Pancreas (tissue), 10 donors: ENCODE results near the gene NYAP1. TPM values are rescaled to one million over a fixed set of nuclear protein-coding genes. Genes with fewer than 3 reads are reported as not detected.
"Not testable (repeated sequence)": the region's sequence is repeated elsewhere in the genome, so short reads cannot be mapped to it uniquely, and the experiment has no call there.

ENCODE experiments used
- ATAC-seq, 4 donors: fragments of 200-7000 bp; cut with Tn5 transposase; one replicate each; pipeline versions ENCODE4 v1.8.0 to v1.9.1; 2020; ENCODE audit warnings: mild to moderate bottlenecking in 4 of 4, moderate library complexity in 4 of 4
- DNase-seq, 6 donors: peaks; one replicate each; pipeline ENCODE4 v3.0.0-alpha.2; 2020
- FAIRE-seq: peaks from 2 replicates; lab custom pipeline; 2012; peaks lifted over from hg19 to GRCh38; lab: Jason Lieb, UNC
- H3K27ac ChIP-seq, 4 donors: fragments of 200-600 bp; sonication (generic); 1 replicate in 3 of 4; 2 replicates in 1 of 4; pipeline versions ENCODE4 v1.5.0 to v1.8.0; 2020
- H3K27me3 ChIP-seq, 4 donors: fragments of 200-600 bp; one replicate each; pipeline ENCODE4 v1.8.0; 2021
- H3K36me3 ChIP-seq, 3 donors: fragments of 200-600 bp; sonication (generic) in 1 of 3; one replicate each; pipeline versions ENCODE4 v1.5.0 to v1.8.0; 2020 to 2021
- H3K4me1 ChIP-seq, 3 donors: fragments of 200-600 bp; one replicate each; pipeline ENCODE4 v1.8.0; 2021
- H3K4me3 ChIP-seq, 4 donors: fragments of 200-600 bp; sonication (generic) in 2 of 4; one replicate each; pipeline versions ENCODE4 v1.5.0 to v1.8.0; 2020 to 2021
- H3K9me3 ChIP-seq, 4 donors: fragments of 200-600 bp; one replicate each; pipeline ENCODE4 v1.8.0; 2021
- WGBS, 2 donors: extraction: QIAGEN DNeasy Blood & Tissue Kit; methylation state at CpG; one replicate each; pipeline ENCODE4 v1.1.7; 2013; 5-methylcytosine and 5-hydroxymethylcytosine counted together
- intact Hi-C, 3 donors: fragments of 100-400 bp; cut with DNase I; formaldehyde crosslinking; loops; one replicate each; pipeline versions ENCODE4 v1.11.1 to v1.14.2; 2022
- polyA plus RNA-seq, 2 donors: library from polyadenylated mRNA; stranded (reverse); fragments of 200-250 nt; gene quantifications; one replicate each; pipeline ENCODE4 v1.2.3, GENCODE V29; 2013
- total RNA-seq, 6 donors: library from RNA; stranded (reverse); fragmentation: NEBNext Ultra II Directional in 4 of 6; extraction: Animal tissue kit (Norgen Biotek cat#: 25700) in 4 of 6; gene quantifications; one replicate each; pipeline versions ENCODE4 v1.2.1 to v1.2.4, GENCODE V29; 2021 to 2023
- TF ChIP-seq, protein P1 (sequence below), 4 donors: fragments of 200-600 bp; sonication (generic) in 3 of 4; IDR thresholded peaks; one replicate each; pipeline versions ENCODE4 v1.5.0 to v1.8.0; 2021; ENCODE audit warnings: antibody characterized with exemption in 4 of 4
- donor health status: healthy with polysubstance abuse.
- donor health status: DM: no; HTN: no; CAD: no; lungs with moderate emphysema.
- donor health status: DM: no; HTN: no; CAD: no.
- donor health status: control.
- donor health status: control.
- donor health status: Bipolar disorder and iron deficiency.
- donor health status: DM: yes; HTN: yes; CAD: no.
- donor health status: DM: no; HTN: no; CAD: no.
- donor health status: DM: no; HTN: no; CAD: no.
- donor health status: DM: yes; HTN: yes; CAD: no.

Gene NYAP1
- total and polyA plus RNA-seq, 8 donors = 0.25 to 4.8 (median 0.96) TPM

- Histone ChIP-seq H3K4me1 (no peaks in the 10 kb centered on the region), H3K36me3 (no peaks in the 10 kb centered on the region), H3K27me3 (no peaks in the 10 kb centered on the region), H3K4me3 (no peak overlapping the region), H3K27ac (no peak overlapping the region), H3K9me3 (no peaks in the 10 kb centered on the region)
- intact Hi-C loops = no loop called here
- 91 to 92% methylated on average over 3 of the region's 3 CpGs for WGBS, 2 donors
- ATAC-seq (no peak), FAIRE-seq (no peak), DNase-seq (no peak)
- TF ChIP-seq, protein P1, sequence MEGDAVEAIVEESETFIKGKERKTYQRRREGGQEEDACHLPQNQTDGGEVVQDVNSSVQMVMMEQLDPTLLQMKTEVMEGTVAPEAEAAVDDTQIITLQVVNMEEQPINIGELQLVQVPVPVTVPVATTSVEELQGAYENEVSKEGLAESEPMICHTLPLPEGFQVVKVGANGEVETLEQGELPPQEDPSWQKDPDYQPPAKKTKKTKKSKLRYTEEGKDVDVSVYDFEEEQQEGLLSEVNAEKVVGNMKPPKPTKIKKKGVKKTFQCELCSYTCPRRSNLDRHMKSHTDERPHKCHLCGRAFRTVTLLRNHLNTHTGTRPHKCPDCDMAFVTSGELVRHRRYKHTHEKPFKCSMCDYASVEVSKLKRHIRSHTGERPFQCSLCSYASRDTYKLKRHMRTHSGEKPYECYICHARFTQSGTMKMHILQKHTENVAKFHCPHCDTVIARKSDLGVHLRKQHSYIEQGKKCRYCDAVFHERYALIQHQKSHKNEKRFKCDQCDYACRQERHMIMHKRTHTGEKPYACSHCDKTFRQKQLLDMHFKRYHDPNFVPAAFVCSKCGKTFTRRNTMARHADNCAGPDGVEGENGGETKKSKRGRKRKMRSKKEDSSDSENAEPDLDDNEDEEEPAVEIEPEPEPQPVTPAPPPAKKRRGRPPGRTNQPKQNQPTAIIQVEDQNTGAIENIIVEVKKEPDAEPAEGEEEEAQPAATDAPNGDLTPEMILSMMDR (IDR thresholded peaks at IDR 0.05) = no peak
Observed at GRCh38 chr7:100452513-100452912, 31.2 kb upstream of the NYAP1 start.

- DNase-seq, H3K36me3 ChIP-seq, H3K9me3 ChIP-seq, intact Hi-C loops, H3K27me3 ChIP-seq, FAIRE-seq, H3K27ac ChIP-seq, H3K4me3 ChIP-seq, H3K4me1 ChIP-seq, ATAC-seq: not testable (repeated sequence)
- WGBS, 2 donors = 87 to 92% methylated on average over 8 of the region's 8 CpGs
Observed at GRCh38 chr7:100453854-100454253, 29.9 kb upstream of the NYAP1 start.

DNA sequence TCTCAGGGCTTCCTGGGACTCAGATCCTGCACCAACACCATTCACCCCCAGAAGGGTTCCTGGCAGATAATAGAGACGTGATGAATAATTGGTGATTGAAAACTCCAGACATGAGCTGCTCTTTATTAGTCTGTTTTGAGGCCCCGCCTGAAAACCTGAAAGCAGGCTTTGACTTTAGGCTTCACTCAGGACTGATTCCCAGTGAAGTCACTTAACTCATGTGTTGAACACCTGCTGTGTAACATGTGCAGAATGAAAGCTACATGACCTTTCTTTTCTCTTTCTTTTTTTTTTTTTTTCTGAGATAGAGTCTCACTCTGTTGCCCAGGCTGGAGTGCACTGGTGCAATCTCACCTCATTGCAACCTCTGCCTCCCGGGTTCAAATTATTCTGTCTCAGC is 28.5 kb upstream of the NYAP1 start:
- Histone ChIP-seq H3K27ac (no peak overlapping the region), H3K36me3 (no peaks in the 10 kb centered on the region), H3K4me1 (no peaks in the 10 kb centered on the region), H3K27me3 (no peaks in the 10 kb centered on the region), H3K9me3 (no peaks in the 10 kb centered on the region), H3K4me3 (no peak overlapping the region)
- intact Hi-C loops = no loop called here
- no peak for FAIRE-seq
- WGBS, 2 donors = 76 to 80% methylated on average over 3 of the region's 3 CpGs
- DNase-seq = no peak
- no peak for ATAC-seq
- TF ChIP-seq, protein P1 (IDR thresholded peaks at IDR 0.05) = no peak

DNA sequence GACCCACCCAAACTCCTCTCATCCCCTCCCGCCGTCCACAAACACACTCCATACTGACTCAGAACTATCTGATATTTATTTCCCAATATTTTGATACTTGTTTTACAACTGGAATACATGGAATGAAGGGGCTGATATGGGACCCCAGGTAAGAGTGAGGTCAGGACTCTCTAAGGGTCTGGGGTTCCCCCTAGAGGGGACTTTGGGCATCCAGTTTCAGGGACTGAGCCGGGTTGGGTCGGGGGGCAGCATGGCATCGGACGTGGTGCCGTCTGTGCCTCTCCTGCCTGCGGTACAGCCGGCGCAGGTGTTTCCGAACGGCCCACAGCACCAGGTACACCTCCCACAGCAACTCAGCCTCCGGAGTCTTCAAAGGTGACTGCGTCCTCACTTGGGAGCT is 27.2 kb upstream of the NYAP1 start:
- intact Hi-C loops = no loop called here
- 85 to 87% methylated on average over 14 of the region's 14 CpGs for WGBS, 2 donors
- ATAC-seq (no peak), DNase-seq (no peak), FAIRE-seq (no peak)
- H3K27ac ChIP-seq = no peak overlapping the region
- H3K36me3 ChIP-seq = no peaks in the 10 kb centered on the region
- TF ChIP-seq, protein P1 (IDR thresholded peaks at IDR 0.05) = no peak
- no peaks in the 10 kb centered on the region for H3K9me3 ChIP-seq
- no peak overlapping the region for H3K4me3 ChIP-seq
- H3K4me1 ChIP-seq = no peaks in the 10 kb centered on the region
- H3K27me3 ChIP-seq = no peaks in the 10 kb centered on the region

DNA sequence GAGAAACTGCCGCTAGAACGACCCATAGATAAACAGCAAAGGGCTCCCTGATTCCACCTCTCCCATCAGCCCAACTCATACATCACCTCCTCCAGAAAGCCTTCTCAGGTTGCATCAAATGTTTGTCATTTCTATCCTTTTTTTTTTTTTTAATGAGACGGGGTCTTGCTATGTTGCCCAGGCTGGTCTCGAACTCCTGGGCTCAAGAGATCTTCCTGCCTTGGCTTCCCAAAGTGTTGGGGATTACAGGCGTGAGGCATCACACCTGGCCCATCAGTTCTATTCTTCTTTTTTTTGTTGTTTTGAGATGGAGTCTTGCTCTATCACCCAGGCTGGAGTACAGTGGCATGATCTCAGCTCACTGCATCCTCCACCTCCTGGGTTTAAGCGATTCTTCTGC is 26.7 kb upstream of the NYAP1 start:
- TF ChIP-seq, protein P1 (IDR thresholded peaks at IDR 0.05) = no peak
- intact Hi-C loops = no loop called here
- Histone ChIP-seq H3K4me3 (no peak overlapping the region), H3K27ac (no peak overlapping the region), H3K4me1 (no peaks in the 10 kb centered on the region), H3K36me3 (no peaks in the 10 kb centered on the region), H3K27me3 (no peaks in the 10 kb centered on the region), H3K9me3 (no peaks in the 10 kb centered on the region)
- no peak for FAIRE-seq
- WGBS, 2 donors = 80 to 86% methylated on average over 6 of the region's 6 CpGs
- no peak for ATAC-seq
- no peak for DNase-seq
